Suprapubic skin (tissue), 3 donors: Measurements from ENCODE around the gene KCNIP3.

Source experiments
- POLR2AphosphoS5 ChIP-seq, 3 donors: sonication (generic); formaldehyde crosslinking; IDR thresholded peaks; one replicate each; pipeline ENCODE4 v1.6.1; 2017; ENCODE audit warnings: antibody characterized with exemption in 3 of 3
- TF ChIP-seq, protein P1 (sequence below), 2 donors: fragments of 200-600 bp in 1 of 2; fragments of 450-650 bp in 1 of 2; sonication (generic) in 1 of 2; IDR thresholded peaks; one replicate each; pipeline ENCODE4 v1.5.1; 2016 to 2019; ENCODE audit warnings: antibody characterized with exemption in 2 of 2, mild to moderate bottlenecking in 1 of 2, moderate library complexity in 1 of 2

GRCh38 chr2:95374921-95375471 is 77.8 kb downstream of the KCNIP3 start:
- no peak for TF ChIP-seq POLR2AphosphoS5 (IDR thresholded peaks at IDR 0.05)
- TF ChIP-seq, protein P1, sequence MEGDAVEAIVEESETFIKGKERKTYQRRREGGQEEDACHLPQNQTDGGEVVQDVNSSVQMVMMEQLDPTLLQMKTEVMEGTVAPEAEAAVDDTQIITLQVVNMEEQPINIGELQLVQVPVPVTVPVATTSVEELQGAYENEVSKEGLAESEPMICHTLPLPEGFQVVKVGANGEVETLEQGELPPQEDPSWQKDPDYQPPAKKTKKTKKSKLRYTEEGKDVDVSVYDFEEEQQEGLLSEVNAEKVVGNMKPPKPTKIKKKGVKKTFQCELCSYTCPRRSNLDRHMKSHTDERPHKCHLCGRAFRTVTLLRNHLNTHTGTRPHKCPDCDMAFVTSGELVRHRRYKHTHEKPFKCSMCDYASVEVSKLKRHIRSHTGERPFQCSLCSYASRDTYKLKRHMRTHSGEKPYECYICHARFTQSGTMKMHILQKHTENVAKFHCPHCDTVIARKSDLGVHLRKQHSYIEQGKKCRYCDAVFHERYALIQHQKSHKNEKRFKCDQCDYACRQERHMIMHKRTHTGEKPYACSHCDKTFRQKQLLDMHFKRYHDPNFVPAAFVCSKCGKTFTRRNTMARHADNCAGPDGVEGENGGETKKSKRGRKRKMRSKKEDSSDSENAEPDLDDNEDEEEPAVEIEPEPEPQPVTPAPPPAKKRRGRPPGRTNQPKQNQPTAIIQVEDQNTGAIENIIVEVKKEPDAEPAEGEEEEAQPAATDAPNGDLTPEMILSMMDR (IDR thresholded peaks at IDR 0.05), result no peak
